Suprapubic skin (tissue), 4 donors: ENCODE results near the gene KRTAP17-1.

Experiments used
- CTCF ChIP-seq, 2 donors: fragments of 200-600 bp in 1 of 2; fragments of 450-650 bp in 1 of 2; sonication (generic) in 1 of 2; IDR thresholded peaks; one replicate each; pipeline ENCODE4 v1.5.1; 2016 to 2019; ENCODE audit warnings: antibody characterized with exemption in 2 of 2, mild to moderate bottlenecking in 1 of 2, moderate library complexity in 1 of 2
- EP300 ChIP-seq: sonication (generic); formaldehyde crosslinking; IDR thresholded peaks from one replicate; pipeline ENCODE4 v1.6.1; 2017; ENCODE audit warnings: antibody characterized with exemption
- POLR2A ChIP-seq, 2 donors: fragments of 450-650 bp; IDR thresholded peaks; one replicate each; pipeline ENCODE4 v1.6.1; 2017; ENCODE audit warnings: antibody characterized with exemption in 2 of 2, mild to moderate bottlenecking in 2 of 2, moderate library complexity in 2 of 2
- POLR2AphosphoS5 ChIP-seq, 3 donors: sonication (generic); formaldehyde crosslinking; IDR thresholded peaks; one replicate each; pipeline ENCODE4 v1.6.1; 2017; ENCODE audit warnings: antibody characterized with exemption in 3 of 3

- TF ChIP-seq CTCF (IDR thresholded peaks at IDR 0.05) (no peak), POLR2A (IDR thresholded peaks at IDR 0.05) (no peak), POLR2AphosphoS5 (IDR thresholded peaks at IDR 0.05) (no peak), EP300 (no peak)
Measured at GRCh38 chr17:41322903-41323895, 7.7 kb upstream of the KRTAP17-1 start.
